Colonic mucosa (tissue), 4 donors: Measurements from ENCODE around the gene WLS. TPM values are rescaled to one million over a fixed set of nuclear protein-coding genes. Genes with fewer than 3 reads are reported as not detected.

ENCODE experiments used
- DNase-seq: peaks from one replicate; pipeline ENCODE4 v3.0.0-alpha.2; 2020
- H3K27ac ChIP-seq: fragments of 200-600 bp; one replicate; pipeline ENCODE4 v1.8.0; 2021
- H3K27me3 ChIP-seq: fragments of 200-600 bp; one replicate; pipeline ENCODE4 v1.8.0; 2021
- H3K36me3 ChIP-seq: fragments of 200-600 bp; one replicate; pipeline ENCODE4 v1.8.0; 2021
- H3K4me1 ChIP-seq: fragments of 200-600 bp; one replicate; pipeline ENCODE4 v1.8.0; 2021; ENCODE audit warnings: mild to moderate bottlenecking
- H3K4me3 ChIP-seq: fragments of 200-600 bp; one replicate; pipeline ENCODE4 v1.8.0; 2021
- H3K9ac ChIP-seq, 2 donors: one replicate each; pipeline ENCODE4 v1.7.0; 2013; ENCODE audit warnings: control low read depth in 2 of 2, low read depth in 2 of 2, low read length in 2 of 2
- H3K9me3 ChIP-seq: fragments of 200-600 bp; one replicate; pipeline ENCODE4 v1.8.0; 2021
- intact Hi-C: fragments of 100-400 bp; cut with DNase I; formaldehyde crosslinking; loops from one replicate; pipeline ENCODE4 v1.14.1; 2022
- total RNA-seq, 2 donors: library from RNA; stranded (reverse); fragmentation: NEBNext Ultra II Directional in 1 of 2; extraction: Animal tissue kit (Norgen Biotek cat#: 25700) in 1 of 2; gene quantifications; one replicate each; pipeline ENCODE4 v1.2.1, GENCODE V29; 2021
- TF ChIP-seq, protein P1 (sequence below): fragments of 200-600 bp; IDR thresholded peaks from one replicate; pipeline ENCODE4 v1.8.0; 2022; ENCODE audit warnings: antibody characterized with exemption, mild to moderate bottlenecking
- donor health status: healthy.
- donor health status: DM: no; HTN: no; CAD: no.
- donor health status: DM: no; HTN: no; CAD: no.

WLS gene
- total RNA-seq, 2 donors from 2014 or later, result 88.3 to 116 TPM

DNA sequence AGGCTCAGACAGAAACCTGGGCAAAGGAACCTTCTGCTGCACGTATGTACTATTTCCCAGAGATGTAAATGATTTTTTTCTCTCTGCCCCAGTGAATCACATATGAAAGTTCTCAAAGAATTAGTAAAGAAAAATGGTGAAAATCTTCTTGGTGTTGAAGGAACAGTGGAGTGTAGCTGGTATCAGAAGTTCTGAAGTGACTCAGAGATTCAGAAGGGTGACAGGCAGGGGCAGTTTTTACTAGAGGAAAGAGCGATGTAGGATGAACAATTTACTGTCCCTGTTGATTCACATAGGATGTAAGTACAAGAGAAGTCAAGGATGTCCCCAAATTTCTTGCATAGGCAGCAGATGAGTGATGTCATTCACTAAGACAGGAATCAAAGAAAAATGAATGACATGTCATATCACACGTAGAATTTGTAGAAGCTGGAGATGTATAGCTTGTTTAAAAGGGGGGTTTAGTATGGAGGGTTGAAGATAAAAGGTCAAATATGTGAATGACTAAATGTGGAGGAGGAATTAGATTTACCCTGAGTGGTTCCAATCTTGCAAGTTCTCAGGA, 26.4 kb downstream of the WLS start:
- Histone ChIP-seq H3K9me3 (no peaks in the 10 kb centered on the region), H3K27me3 (no peaks in the 10 kb centered on the region), H3K4me3 (no peak overlapping the region), H3K9ac (no peak overlapping the region), H3K36me3 (no peaks in the 10 kb centered on the region), H3K27ac (no peak overlapping the region), H3K4me1 (no peaks in the 10 kb centered on the region)
- intact Hi-C loops, result no loop called here
- TF ChIP-seq, protein P1, sequence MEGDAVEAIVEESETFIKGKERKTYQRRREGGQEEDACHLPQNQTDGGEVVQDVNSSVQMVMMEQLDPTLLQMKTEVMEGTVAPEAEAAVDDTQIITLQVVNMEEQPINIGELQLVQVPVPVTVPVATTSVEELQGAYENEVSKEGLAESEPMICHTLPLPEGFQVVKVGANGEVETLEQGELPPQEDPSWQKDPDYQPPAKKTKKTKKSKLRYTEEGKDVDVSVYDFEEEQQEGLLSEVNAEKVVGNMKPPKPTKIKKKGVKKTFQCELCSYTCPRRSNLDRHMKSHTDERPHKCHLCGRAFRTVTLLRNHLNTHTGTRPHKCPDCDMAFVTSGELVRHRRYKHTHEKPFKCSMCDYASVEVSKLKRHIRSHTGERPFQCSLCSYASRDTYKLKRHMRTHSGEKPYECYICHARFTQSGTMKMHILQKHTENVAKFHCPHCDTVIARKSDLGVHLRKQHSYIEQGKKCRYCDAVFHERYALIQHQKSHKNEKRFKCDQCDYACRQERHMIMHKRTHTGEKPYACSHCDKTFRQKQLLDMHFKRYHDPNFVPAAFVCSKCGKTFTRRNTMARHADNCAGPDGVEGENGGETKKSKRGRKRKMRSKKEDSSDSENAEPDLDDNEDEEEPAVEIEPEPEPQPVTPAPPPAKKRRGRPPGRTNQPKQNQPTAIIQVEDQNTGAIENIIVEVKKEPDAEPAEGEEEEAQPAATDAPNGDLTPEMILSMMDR, result no peak
- no peak for DNase-seq

DNA sequence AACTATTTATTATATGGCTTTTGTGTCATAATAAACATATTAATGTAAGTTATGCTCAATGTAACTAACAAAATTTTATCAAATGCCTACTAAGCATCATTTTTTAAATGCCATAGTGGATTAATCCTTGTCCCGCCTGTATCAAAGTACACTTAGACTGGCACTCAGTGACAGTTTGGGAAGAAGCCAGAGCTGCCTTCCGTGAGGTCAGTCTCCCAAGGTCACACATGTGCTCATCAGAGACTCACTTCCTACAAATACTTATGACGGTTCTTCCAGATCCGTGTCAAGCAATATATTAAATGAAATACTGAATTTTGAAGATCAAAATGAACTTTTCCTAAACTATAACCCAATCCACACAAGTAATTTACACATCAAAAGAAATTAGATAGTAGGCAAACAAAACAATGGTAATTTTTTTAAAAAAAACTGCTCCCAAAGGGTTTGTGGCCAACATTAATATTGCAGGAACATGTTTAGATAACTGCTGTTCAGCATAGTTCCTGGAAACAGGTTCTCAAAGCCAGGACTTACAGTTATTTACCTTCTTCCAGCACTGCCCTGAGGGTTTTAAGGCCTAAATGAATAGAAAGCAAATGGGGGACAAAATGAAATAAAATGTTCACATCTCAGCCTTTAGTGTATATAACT, 27.2 kb downstream of the WLS start:
- no peak overlapping the region for H3K27ac ChIP-seq
- H3K9me3 ChIP-seq, result no peaks in the 10 kb centered on the region
- H3K4me1 ChIP-seq, result no peaks in the 10 kb centered on the region
- H3K4me3 ChIP-seq, result no peak overlapping the region
- TF ChIP-seq, protein P1, result no peak
- H3K36me3 ChIP-seq, result no peaks in the 10 kb centered on the region
- intact Hi-C loops, result no loop called here
- no peak overlapping the region for H3K9ac ChIP-seq
- H3K27me3 ChIP-seq, result no peaks in the 10 kb centered on the region
- no peak for DNase-seq

DNA sequence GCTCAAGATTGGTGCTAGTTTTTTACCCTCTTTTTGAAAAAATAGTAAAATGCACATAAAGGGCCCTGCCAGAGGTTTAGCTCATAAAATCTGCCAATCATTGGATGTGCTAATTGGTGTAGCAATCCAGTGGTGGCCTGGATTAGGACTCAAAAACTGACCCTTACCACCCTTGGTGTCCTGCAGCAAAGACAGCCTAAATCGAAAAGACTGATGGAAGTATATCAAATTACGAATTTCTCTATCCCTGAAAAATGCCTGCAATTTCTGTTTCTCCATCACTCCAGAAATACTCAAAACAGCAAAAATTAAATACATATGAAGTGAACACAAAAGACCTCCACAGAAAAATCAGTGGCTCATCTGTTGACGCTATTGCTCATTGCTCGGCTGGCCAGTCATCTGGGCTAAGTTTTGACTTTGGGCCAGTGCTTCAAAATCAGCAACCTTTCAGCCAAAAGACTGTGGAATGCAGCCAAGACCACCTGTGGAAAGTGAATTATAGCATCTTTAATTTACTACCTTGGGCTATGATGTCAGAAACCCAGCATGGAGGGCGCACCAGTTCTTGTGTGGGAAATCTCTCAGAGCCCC, 30.0 kb downstream of the WLS start:
- no peak for DNase-seq
- Histone ChIP-seq H3K9me3 (no peaks in the 10 kb centered on the region), H3K9ac (no peak overlapping the region), H3K4me1 (no peaks in the 10 kb centered on the region), H3K27ac (no peak overlapping the region), H3K4me3 (no peak overlapping the region), H3K36me3 (no peaks in the 10 kb centered on the region), H3K27me3 (no peaks in the 10 kb centered on the region)
- intact Hi-C loops, result no loop called here
- TF ChIP-seq, protein P1, result no peak

DNA sequence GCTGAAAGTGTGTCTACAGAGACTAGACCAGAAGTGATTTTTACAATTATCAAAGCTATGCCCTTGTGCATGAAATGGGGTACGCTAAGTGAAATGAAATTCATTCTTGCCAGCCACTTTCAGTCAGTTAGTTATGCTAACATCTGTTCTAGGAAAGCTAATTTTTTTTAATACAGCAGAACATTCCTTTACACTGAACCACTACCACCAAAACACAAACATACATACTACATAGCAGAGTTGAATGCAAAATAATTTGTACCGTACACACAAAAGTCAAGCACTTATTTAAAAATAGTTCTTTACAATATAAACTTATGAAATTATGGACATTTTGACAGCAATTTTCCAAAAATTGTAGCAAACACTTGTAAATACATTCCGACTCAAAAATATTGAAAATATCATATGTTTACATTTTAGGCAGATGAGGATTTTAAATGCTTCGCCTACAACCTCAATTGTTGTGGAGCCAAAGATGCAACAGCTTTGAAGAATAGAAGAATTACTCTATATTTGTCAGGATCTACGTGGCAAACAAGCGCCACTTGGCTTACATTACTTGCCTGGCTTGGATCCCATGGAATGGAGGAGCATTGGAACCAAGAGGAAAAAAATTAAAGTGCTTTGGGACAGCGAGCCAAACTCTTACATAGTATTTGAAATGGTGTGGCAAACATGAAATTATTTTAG, 30.6 kb downstream of the WLS start:
- H3K27ac ChIP-seq, result no peak overlapping the region
- intact Hi-C loops, result no loop called here
- H3K4me1 ChIP-seq, result no peaks in the 10 kb centered on the region

DNA sequence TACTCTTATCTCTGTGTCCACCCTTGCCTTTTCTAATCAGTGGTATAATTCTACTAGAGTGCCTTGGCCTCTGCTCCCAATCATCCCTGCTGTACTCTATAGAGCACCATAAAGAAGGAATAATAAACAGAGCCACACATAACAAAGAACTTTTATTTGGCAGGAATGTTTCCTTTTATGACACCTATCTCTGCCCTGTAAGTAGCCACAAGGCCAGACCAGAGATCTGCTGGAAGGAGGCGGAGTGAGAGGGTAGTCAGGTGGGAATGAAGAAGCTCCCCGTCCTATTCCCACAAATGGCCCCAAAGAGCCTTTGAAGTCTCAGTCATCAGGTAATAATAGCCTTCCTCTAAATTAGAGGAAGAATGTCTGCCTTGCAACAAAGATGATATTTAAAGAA, 32.7 kb downstream of the WLS start:
- Histone ChIP-seq H3K4me3 (no peak overlapping the region), H3K36me3 (no peaks in the 10 kb centered on the region), H3K9ac (no peak overlapping the region), H3K4me1 (no peaks in the 10 kb centered on the region), H3K27ac (peak overlapping the region; percentile 53), H3K9me3 (no peaks in the 10 kb centered on the region), H3K27me3 (no peaks in the 10 kb centered on the region)
- intact Hi-C loops, result no loop called here
- peak; percentile 33 for DNase-seq
- TF ChIP-seq, protein P1, result no peak

More for the DNA sequence above, 30.6 kb downstream of the WLS start:
- no peak overlapping the region for H3K9ac ChIP-seq
- no peak overlapping the region for H3K4me3 ChIP-seq
- no peaks in the 10 kb centered on the region for H3K36me3 ChIP-seq
- no peaks in the 10 kb centered on the region for H3K9me3 ChIP-seq
- no peaks in the 10 kb centered on the region for H3K27me3 ChIP-seq
- TF ChIP-seq, protein P1, result no peak
- DNase-seq, result no peak
